AG09319 (cell line): ENCODE results near the gene ASB6.

Experiments
- DNase-seq: peaks from one replicate; pipeline ENCODE4 v3.0.0-alpha.2; 2010; ENCODE audit warnings: low read depth; ENCODE audit errors: extremely low read depth
- CTCF ChIP-seq: IDR thresholded peaks from 2 replicates; pipeline ENCODE4 v1.5.1; 2011; ENCODE audit warnings: low read depth, mild to moderate bottlenecking, inconsistent platforms, low read length, moderate library complexity

ASB6 gene

GRCh38 chr9:129674229-129674628 is 32.3 kb upstream of the ASB6 start:
- no peak for DNase-seq
- TF ChIP-seq CTCF: no peak

GRCh38 chr9:129673602-129674001 is 31.7 kb upstream of the ASB6 start:
- no peak for TF ChIP-seq CTCF
- no peak for DNase-seq

- DNase-seq: no peak
- TF ChIP-seq CTCF: no peak
Measured at GRCh38 chr9:129672702-129673101, 30.8 kb upstream of the ASB6 start.

- DNase-seq: no peak
- TF ChIP-seq CTCF: no peak
Measured at GRCh38 chr9:129671519-129671918, 29.6 kb upstream of the ASB6 start.

GRCh38 chr9:129671065-129671464 is 29.1 kb upstream of the ASB6 start:
- no peak for DNase-seq
- TF ChIP-seq CTCF: no peak

GRCh38 chr9:129669946-129670345 is 28.0 kb upstream of the ASB6 start:
- no peak for DNase-seq
- no peak for TF ChIP-seq CTCF

GRCh38 chr9:129669141-129669718 is 27.3 kb upstream of the ASB6 start:
- no peak for DNase-seq
- no peak for TF ChIP-seq CTCF
